Activated CD8-positive, alpha-beta memory T cell treated with anti-CD3 and anti-CD28 coated beads for 48 hours (primary cell): ENCODE data around the gene OR6B1.
"Not testable (repeated sequence)": the region's sequence is repeated elsewhere in the genome, so short reads cannot be mapped to it uniquely, and the experiment has no call there.

Experiments
- DNase-seq, 3 experiments: peaks; one replicate each; pipeline ENCODE4 v3.0.0-alpha.2; 2020; ENCODE audit warnings: low read depth in 2 of 3, low spot score in 2 of 3

The OR6B1 gene

DNA sequence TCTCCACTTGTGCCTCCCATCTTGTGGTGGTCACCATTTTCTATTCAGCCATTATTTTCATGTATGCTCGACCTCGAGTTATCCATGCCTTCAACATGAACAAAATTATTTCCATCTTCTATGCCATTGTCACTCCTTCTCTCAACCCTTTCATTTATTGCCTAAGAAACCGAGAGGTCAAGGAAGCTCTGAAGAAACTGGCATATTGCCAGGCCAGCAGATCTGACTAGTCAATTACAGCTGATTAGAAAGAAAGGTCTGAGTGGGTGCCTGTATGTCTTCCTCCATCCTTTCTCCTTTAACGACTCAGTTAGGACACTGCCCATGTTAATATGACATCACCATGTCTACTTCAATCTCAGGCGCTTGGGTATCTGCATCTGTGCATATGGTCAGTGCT, 4.6 kb downstream of the OR6B1 start:
- no peak for DNase-seq

DNA sequence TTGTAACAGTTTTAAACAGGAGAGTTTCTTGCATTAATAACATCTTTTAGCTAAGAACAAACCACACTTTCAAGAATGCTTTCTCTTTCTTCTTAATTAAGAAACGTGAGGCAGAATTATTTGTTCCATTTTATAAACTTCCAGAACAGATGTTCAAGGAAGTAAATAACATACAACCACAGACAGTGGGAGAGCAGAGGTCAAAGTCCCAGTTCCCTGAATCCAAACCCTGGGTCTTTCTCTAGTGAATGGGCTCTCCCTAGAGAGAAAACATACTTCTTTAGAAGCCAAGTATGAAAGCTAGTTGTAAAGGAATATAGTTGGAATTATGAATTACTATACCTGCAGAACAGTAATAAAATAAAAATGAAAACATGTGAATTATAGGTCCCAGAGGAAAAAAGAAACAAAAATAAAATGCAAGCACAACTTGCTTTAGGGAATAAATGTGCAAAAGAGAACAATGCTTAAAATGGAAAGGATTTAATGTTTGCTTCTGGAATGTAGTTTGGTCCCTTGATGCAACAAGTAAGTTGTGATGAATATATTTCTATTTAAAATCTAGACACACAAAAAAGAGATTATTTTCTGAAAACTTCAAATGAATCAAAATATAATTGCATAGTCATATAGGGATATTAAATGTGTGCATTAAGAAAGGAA, 6.0 kb downstream of the OR6B1 start:
- no peak for DNase-seq

DNA sequence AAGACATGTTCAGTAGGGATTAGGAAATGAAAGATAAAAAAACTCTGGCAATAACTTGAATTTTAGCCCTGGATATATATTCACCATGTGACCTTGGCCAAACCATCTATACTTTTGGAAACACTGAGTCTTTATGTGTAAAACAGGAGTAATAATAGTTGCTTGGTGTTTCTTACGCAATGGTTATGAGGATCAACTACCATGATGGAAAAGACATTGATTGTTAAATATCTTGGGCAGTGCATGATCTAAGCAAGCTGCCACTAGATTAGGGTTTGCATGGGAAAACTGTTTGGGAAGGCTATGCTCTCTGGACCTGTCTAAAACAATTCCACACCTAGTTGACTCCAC, 6.5 kb downstream of the OR6B1 start:
- DNase-seq, result no peak

DNA sequence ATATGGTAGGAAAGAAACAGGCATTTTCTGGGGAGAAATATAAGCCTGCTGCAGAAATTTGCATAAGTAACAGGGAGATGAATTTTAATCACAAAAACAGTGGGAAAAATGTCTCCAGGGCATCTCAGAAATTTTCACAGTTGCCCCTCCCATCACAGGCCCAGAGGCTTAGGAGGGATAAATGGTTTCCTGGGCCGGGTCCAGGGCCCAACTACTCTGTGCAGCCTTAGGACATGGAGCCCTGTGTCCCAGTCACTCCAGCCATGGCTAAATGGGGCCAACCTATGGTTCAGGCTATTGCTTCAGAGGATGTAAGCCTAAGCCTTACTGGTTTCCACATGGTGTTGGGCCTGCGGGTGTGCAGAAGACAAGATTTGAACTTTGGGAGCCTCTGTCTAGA, 9.2 kb downstream of the OR6B1 start:
- no peak for DNase-seq

DNA sequence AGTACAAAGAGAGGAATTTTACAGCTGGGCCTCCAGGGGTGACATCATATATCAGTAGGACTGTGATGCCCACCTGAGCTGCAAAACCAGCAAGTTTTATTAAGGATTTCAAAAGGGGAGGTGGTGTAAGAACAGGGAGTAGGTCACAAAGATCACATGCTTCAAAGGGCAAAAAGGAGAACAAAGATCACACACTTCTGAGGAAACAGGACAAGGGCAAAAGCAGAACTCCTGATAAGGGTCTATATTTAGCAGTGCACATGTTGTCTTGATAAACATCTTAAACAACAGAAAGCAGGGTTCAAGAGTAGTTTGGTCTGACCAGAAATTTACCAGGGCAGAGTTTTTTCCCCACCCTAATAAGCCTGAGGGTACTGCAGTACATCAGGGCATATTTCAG, 9.9 kb downstream of the OR6B1 start:
- DNase-seq, result not testable (repeated sequence)

DNA sequence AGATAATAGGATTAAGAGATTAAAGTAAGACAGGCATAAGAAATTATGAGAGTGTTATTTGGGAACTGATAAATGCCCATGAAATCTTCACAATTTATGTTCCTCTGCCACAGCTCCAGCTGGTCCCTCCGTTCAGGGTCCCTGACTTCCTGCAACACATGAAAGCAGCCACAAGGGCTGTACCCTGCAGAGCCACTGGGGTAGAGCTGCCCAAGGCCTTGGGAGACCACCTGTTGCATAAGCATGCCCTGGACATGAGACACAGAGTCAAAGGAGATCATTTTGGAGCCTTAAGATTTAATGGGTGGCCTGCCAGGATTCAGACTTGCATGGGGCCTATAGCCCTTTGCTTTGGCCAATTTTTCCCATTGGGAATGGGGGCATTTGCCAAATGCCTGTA, 10.7 kb downstream of the OR6B1 start:
- DNase-seq, result not testable (repeated sequence)

DNA sequence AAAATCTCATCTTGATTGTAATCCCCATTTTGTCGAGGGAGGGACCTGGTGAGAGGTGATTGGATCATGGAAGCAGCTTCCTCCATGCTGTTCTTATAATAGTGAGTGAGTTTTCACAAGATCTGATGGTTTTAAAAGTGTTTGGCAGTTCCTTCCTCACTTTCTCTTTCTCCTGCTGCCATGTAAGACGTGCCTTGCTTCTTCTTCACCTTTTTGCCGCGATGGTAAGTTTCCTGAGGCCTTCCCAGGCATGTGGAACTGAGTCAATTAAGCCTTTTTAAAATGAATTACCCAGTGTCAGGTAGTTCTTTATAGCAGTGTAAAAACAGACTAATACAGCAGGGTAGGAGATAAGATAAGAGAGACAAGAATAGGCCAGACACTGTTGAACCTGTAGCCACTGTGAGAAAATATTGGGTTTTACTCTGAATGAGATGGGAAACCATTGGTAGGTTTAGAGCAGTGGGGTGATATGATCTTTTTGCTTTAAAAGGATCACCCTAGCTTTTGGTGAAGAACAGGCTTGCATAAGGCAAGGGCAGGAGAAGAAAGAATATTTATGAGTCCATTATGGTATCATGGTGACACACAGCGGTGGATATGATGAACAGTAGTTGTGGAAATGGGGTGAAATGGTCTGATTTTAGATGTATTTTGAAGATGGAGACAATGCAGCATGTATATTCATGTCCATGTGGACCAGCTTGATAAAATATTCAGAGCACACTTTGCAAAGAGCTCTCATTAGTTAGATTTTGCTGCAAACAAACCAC, 11.5 kb downstream of the OR6B1 start:
- DNase-seq, result no peak

DNA sequence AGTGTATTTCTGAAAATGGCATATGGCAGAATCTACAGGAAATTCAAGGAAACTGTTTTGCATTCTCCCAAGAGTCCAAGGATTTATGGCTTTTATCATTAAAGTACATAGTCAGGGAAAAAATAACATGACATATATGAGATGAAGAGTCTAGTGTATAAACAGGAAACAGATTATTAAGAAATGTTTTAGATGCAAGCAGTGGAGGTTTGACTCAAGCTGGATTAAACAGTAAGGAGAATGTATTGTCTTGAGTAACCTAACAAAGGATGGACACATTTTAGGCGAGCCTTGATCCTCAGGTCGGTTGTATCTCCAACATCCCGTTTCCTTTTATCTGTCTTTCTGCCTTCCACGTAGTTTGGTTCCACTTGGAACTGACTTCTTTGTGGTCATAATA, 17.9 kb downstream of the OR6B1 start:
- no peak for DNase-seq

DNA sequence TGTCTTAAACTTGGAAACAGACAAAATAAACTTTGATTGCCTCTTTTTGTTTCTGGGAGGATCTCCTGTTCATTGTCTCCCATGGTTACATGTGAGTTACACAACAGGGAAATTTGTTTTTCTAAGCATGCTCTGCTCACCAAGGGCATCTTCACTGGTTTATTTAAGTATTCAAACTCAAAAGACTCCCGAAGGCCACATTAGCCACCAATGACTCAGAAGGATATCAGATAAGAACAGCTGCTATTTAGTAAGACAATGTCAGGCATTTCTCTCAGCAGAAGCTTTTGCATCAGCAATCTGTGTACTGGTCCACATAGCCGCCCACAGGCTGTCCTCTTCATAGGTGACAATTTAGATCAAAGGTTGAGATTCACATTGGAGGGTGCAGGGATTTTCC, 19.3 kb downstream of the OR6B1 start:
- no peak for DNase-seq

DNA sequence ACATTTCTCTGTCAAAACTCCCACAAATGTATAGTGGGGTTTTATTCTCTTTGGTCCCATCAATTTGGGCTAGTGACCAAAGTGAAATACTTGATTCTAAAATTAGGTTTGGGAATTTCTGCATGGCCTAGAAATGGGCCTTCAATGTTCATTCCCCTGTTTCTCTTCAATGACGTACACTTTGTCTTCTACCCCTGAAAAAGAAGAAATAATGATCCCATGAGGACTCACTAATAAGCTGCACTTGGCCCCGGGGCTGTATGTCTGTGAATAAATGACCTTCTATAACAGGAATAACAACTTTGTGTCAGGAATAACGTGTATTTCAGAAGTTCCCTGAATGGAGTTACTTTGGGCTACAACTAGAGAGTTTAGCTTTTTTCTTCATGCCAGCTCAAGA, 20.2 kb downstream of the OR6B1 start:
- no peak for DNase-seq

DNA sequence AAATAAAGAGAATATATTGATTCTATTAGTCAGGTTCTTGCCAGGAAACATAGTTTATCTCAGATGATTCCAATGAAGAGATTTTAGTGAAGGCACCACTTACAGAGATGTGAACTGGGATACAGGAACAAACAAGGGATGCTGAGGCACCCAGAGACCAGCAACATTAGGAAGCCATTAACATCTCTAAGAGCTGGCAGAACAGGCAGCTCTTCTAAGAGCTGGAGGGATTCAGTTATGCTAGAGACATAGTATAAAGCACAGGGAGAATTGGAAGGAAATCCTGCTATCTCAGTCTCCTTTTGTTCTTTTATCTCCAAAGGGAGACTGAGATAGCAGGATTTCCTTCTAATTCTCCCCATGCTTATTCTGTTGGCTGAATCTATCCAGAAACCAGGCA, 22.0 kb downstream of the OR6B1 start:
- DNase-seq, result no peak

DNA sequence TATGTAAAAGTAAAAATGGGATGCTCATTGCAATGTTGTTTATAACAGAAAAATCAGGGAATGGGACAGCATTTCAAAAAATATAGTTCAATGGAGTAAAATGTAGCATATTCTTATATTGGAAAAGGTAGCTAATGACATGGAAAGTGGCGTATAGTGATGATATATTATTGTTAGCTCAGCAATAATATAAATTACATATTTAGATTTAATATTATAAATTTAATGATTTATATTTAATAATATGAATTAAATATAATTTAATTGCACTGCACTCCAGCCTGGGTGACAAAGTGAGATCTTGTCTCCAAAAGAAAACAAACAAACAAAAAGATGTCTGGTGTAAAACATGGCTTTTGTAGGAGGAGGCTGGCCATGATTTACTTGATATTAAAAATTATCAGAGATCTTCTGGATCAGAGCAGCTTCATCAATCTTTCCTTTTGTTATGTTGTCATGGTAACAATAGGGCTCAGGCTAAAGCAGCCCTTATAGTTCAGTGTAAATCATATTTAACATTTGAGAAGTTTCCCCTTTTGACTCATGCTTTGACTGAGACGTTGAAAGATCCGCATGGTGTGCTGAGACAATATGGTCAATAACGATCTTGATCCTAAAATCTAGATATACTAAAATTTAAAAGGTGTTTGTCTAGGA, 23.2 kb downstream of the OR6B1 start:
- no peak for DNase-seq

DNA sequence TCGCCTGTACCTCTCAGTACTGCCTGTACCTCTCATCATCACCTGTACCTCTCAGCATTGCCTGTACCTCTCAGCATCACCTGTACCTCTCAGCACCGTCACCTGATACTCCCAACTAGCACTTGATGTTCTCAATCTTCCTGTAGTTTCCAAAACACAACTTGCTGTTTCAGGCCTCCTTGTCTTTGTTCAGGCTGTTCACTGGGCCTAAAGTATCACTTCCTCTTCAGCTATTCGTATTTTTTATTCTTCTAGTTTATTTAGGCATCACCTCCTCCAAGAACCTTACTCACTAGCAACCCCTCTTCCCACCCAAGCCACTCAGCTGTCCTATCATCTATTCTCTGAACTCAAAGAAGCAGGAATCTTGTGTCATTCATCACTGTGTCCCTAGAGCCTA, 24.1 kb downstream of the OR6B1 start:
- DNase-seq, result no peak

DNA sequence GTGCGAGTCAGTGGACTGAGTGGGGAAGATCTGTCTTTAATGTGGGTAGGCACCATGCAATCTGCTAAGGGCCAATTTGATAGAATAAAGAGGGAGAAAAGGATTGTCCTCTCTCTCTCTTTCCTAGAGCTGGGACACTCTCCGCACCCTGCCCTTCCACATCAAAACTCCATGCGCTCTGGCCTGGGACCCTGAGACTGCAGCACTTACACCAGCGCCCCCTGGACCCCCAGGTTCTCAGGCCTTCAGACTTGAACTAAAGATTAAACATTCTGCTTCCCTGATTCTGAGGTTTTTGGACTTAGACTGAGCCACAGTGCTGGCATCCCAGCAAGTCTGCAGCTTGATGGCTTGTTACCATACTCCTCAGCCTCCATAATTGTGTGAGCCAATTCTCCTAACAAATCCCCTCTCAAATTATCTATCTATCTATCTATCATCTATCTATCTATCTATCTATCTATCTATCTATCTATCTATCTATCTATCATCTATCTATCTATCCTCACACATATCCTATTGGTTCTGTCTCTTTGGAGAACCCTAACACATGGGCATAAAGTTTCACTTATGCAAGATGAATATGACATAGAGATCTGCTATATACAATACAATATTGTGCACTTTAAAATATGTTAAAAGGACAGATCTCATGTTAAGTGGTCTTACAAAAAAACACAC, 26.2 kb downstream of the OR6B1 start:
- DNase-seq, result no peak

DNA sequence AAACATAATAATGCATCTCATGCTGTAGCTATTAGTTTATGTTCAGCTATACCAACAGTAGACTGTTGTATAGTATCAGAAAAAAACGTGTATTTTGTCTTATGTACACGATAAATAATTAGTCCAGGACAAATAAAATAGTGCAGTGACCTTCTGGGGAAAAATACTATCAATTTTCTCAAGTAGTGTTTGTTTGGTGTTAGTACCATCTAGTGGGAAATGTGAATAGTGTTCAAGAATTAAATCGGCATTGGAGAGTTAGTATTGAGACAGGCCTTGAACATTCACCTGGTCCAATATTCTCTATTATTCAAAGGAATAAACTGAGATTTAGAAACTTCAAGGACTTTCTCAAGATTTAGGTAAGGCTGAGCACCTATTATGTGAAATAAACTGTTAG, 26.9 kb downstream of the OR6B1 start:
- no peak for DNase-seq

DNA sequence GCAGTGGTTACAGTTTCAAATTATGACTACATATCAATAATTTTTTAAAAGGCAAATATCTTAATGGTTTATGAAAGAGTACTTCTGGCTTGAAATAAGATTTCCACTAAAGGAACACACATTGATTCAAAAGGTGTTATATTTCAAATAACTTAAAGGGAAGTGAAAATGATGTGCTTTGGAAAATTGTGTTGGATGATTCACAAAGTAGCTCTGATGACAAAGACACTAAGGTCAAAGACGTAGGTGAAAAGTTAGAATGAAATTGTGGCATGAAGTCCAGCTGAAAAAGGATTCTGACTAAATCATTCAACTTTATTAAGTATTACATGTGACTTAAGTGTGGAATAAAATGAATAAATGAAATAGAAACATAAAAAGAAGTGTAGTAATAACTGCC, 27.9 kb downstream of the OR6B1 start:
- DNase-seq, result no peak

DNA sequence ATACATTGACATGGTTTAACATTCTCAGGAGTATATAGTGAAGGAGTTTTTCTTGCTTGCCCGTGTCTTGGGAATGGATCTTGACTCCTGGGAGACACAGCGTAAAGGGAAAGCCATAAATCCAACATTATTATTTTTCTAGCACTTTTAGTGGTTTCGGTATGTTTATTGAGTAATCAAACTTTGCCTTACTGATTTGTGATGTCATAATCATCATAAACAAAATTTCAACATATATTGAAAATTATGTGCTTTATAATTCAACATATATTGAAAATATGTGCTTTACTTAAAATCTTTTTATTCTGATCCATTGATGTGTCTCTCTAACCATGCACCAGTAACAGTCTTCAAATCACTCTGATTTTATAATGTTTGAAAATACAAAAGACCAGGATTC, 28.4 kb downstream of the OR6B1 start:
- no peak for DNase-seq

DNA sequence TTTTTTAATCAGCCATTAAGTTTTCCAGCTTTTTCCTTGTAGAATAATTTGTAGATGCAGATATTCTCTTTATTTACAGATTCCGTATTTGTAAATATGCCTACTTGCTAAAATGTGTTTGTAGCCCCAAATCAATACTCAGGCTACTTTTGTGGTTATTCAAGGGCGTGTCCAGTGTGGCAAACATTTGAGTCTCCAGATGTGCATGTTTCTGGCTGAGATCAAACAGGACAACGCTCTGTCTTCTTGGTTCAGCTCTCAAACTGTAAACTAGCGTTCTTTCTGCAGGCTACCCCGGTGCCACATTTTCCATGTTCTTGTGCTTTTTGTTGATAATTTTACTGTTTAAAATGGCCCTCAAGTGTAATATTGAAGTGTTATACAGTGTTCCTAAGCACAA, 32.4 kb downstream of the OR6B1 start:
- DNase-seq, result no peak

DNA sequence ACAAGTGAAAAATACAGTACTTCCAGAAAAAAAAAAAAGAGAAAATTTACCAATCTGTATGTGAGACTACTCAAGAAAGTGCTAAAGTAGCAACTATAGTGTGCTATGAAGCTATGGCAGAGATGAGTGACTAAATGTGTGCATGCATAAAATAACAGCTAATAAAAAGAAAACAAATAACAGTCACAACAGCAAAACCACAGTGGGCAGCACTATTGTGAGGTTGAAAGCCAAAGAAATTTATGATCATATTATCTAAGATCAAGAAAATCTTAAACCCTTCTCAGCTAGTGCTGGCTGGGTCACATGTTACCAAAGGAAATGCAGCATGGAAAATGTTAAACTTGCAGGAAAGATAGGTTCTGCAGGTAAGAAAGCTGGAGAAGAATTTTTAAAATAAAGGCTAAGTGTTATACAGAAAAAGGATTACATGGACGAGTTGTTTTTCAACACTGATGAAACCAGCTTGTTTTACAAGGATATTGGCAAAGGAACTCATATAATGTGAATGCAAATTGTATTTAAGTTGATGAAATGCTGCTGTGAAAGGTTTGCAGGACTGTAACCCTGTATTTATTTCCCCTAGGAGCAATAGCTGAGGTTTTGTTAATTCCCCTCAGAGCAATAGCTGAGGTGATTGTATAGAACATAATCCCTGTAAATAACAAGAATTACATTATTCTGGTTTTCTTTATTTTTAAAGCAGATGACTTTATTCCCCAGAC, 33.0 kb downstream of the OR6B1 start:
- DNase-seq, result no peak

DNA sequence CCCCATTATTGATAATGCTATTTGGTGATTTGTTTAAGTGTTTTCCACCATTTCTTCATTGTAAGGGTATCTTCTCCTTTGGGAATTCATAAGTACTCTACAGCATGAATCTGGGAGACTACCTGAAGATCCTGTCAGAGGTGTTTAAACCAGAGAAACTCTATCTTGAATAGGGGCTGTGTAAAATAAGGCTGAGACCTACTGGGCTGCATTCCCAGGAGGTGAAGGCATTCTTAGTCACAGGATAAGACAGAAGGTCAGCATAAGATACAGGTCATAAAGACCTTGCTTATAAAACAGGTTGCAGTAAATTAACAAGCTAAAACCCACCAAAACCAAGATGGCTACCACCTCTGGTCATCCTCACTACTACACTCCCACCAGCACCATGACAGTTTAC, 35.3 kb downstream of the OR6B1 start:
- DNase-seq, result no peak

DNA sequence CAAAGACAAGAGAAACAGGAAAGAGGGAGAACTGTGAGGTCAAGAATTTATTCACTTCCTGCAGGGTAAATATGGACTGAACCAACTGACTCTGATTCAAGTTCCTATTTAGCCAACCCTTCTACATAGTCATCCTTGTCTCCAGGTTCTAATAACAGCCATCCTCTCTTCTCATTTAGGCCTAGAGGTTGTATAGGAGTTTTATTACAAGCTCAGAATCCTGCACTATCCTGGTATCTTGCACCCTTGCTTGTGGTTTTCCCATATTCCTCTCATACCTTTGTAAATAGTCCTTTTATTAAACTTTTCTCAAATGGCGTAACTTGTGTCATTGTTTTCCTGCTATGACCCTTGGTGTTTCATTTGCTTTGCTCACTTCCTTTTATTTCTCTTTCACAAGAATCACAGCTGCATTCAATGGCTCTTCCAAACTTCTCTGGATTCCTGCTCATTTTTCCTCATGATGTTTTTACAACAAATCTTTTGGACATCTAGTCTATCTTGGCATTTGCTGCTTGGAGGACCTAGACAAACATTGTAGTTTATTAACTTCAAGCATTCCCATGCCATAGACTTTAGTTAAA, 36.3 kb downstream of the OR6B1 start:
- DNase-seq, result no peak
